ENCODE results near the gene KIFC1. TPM values are rescaled to one million over a fixed set of nuclear protein-coding genes. Genes with fewer than 3 reads are reported as not detected.

KIFC1 gene
- total RNA-seq, 1 experiment from 2014 or later = 81.8 TPM

- TF ChIP-seq CTCF (IDR thresholded peaks at IDR 0.05) (no peak), TCF7L2 (IDR thresholded peaks at IDR 0.05; ENCODE audit: low read depth, low read length) (no peak), REST (IDR thresholded peaks at IDR 0.05; ENCODE audit: insufficient read depth in 1 of 2, low read depth in 2 of 2, low read length in 1 of 2) (no peak), POLR2AphosphoS5 (IDR thresholded peaks at IDR 0.05; ENCODE audit: low read depth, low read length) (no peak), SIN3A (IDR thresholded peaks at IDR 0.05; ENCODE audit: borderline replicate concordance, insufficient read depth, low read depth, low read length) (no peak)
- BruUV-seq (replicated peaks) = no TSS peak
- in situ Hi-C loops (cut with HindIII; ENCODE audit: low pct_unique_long_range_greater_than_20kb, low sequenced_read_pairs) (no loop called here), intact Hi-C loops (cut with micrococcal nuclease; ENCODE audit: unreplicated experiment) (loop anchor here (10.0 kb wide), 1 partner anchor 124 kb away; no protein-coding TSS in a partner anchor)
- Histone ChIP-seq H3K36me3 (ENCODE audit: control insufficient read depth, insufficient read depth, low read length) (no peaks in the 10 kb centered on the region), H3K4me1 (ENCODE audit: control insufficient read depth, insufficient read depth, low read length) (peaks cover 7% of the 10 kb centered on the region; the same call in 1 of the 2 replicates), H3K27me3 (ENCODE audit: control insufficient read depth, insufficient read depth, low read length) (no peaks in the 10 kb centered on the region), H3K4me3 (ENCODE audit: low read depth in 2 of 2, low read length in 2 of 2) (no peak overlapping the region), H3K27ac (ENCODE audit: low read length) (no peak overlapping the region), H3K9me3 (ENCODE audit: control insufficient read depth, insufficient read depth, low read depth, low read length) (no peaks in the 10 kb centered on the region)
- no peak for DNase-seq (ENCODE audit: low read depth, low spot score)
- ChIA-PET POLR2A (interaction anchor here (0.6 kb wide), 1 partner anchor 259 kb away, joined by 3 read pairs; no protein-coding TSS in a partner anchor), CTCF (interaction anchor here (0.7 kb wide), 1 partner anchor 15 kb away, joined by 3 read pairs; no protein-coding TSS in a partner anchor)
- no peak for ATAC-seq
Observed at GRCh38 chr6:33450434-33450833, 58.8 kb downstream of the KIFC1 start.

- no TSS peak for BruUV-seq (replicated peaks)
- in situ Hi-C loops (cut with HindIII; ENCODE audit: low pct_unique_long_range_greater_than_20kb, low sequenced_read_pairs) (no loop called here), intact Hi-C loops (cut with micrococcal nuclease; ENCODE audit: unreplicated experiment) (loop anchor here (10.0 kb wide), 1 partner anchor 123 kb away; no protein-coding TSS in a partner anchor)
- H3K27me3 ChIP-seq (ENCODE audit: control insufficient read depth, insufficient read depth, low read length) = no peaks in the 10 kb centered on the region
- ChIA-PET CTCF (no interaction called here), POLR2A (no interaction called here)
- H3K9me3 ChIP-seq (ENCODE audit: control insufficient read depth, insufficient read depth, low read depth, low read length) = no peaks in the 10 kb centered on the region
- H3K27ac ChIP-seq (ENCODE audit: low read length) = no peak overlapping the region
- H3K4me1 ChIP-seq (ENCODE audit: control insufficient read depth, insufficient read depth, low read length) = peaks cover 7% of the 10 kb centered on the region; the same call in 1 of the 2 replicates
- H3K36me3 ChIP-seq (ENCODE audit: control insufficient read depth, insufficient read depth, low read length) = no peaks in the 10 kb centered on the region
- no peak overlapping the region for H3K4me3 ChIP-seq (ENCODE audit: low read depth in 2 of 2, low read length in 2 of 2)
- no peak for DNase-seq (ENCODE audit: low read depth, low spot score)
- ATAC-seq = no peak
- TF ChIP-seq CTCF (IDR thresholded peaks at IDR 0.05) (no peak), SIN3A (IDR thresholded peaks at IDR 0.05; ENCODE audit: borderline replicate concordance, insufficient read depth, low read depth, low read length) (no peak), REST (IDR thresholded peaks at IDR 0.05; ENCODE audit: insufficient read depth in 1 of 2, low read depth in 2 of 2, low read length in 1 of 2) (no peak), TCF7L2 (IDR thresholded peaks at IDR 0.05; ENCODE audit: low read depth, low read length) (no peak), POLR2AphosphoS5 (IDR thresholded peaks at IDR 0.05; ENCODE audit: low read depth, low read length) (no peak)
Observed at GRCh38 chr6:33451606-33452005, 60.0 kb downstream of the KIFC1 start.
